NCI-H1092 (cell line): ENCODE measurements around the gene MTUS2.
"Not testable (repeated sequence)": the region's sequence is repeated elsewhere in the genome, so short reads cannot be mapped to it uniquely, and the experiment has no call there.

Experiments used
- DNase-seq: peaks from one replicate; lab custom pipeline; 2025; lab: John Stamatoyannopoulos, UW

The MTUS2 gene

DNA sequence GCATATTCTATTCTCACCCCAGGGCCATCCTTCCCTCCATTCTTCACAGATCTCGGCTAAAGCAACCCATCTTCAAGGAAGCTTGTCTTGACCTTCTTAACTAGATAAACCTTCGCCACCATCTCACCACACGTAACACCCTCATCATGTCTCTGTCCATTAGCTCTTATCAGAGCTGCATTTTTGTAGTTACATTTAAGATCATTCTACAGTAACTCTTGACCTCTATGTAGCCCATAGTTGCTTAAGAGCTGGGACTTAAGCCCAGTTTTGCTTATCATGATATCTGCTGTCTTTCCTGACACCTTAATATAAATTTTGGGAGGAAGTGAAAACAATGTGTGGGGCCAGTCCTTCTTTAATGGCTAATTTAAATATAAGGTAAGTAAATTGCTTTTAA is 345.1 kb downstream of the MTUS2 start:
- DNase-seq, result no peak

DNA sequence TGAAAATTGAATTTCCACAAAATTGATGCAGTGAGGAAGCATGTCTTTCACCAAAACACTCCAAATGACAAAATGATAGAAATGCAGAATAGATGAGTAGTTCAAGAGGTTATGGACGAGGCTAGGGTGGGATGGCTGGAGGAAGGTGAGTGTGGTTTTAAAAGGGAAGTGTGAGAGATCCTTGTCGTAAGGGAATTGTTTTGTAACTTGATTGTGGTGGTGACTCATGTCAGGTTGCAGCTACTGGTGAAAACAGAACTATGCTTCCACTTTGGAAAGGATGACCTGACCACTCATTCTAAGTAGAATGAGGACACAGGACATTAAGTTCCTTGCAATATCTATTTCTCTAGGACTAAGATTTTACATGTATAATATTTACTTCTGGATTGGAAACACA is 345.7 kb downstream of the MTUS2 start:
- no peak for DNase-seq

DNA sequence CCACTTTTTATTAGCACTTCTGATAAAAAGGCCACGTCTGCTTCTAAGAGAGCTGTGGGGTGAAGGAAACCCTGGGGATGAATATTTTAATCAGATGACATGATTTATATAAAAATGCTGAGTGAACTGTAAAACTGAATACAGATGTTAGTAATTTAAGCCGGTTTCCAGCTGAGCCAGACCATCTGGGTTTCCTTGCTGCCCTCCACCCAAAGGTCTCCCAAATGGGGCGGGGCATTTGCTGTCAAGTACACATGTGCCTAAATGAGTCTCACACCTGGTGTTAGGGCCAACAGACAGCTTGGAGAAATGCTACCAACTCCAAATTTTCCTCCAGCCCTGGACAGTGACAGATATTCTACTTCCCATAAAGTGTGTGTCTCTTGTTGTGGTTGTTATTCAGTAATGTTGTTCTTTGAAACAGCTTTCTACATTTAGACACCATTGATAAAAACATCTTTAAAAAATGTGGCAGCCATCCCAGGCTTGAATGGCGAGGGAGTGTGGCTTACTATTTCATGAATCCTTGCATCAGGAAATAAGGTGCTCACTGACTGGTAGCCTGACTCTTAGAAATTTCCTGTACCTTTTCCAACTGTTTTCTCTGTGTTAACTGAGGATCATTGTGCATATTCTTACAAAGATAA is 350.4 kb downstream of the MTUS2 start:
- DNase-seq, result no peak

DNA sequence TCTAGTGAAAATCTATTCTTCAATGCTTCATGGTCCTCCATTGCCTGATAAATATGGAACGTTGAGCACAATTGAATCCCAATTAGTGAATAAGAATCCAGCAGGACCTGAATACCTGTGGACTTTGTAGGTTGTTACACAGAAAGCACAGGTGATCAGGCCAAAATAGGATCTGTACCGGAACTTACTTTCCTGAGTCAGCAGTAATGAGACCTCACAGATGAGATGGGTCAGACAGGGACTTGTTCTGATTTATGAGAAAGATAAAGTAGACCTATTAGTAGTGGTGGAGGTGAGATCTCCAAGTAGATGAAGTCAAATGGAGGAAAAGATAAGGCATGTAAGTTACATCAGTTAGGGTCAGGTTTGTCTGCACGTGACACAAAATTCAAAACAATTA is 351.1 kb downstream of the MTUS2 start:
- no peak for DNase-seq

DNA sequence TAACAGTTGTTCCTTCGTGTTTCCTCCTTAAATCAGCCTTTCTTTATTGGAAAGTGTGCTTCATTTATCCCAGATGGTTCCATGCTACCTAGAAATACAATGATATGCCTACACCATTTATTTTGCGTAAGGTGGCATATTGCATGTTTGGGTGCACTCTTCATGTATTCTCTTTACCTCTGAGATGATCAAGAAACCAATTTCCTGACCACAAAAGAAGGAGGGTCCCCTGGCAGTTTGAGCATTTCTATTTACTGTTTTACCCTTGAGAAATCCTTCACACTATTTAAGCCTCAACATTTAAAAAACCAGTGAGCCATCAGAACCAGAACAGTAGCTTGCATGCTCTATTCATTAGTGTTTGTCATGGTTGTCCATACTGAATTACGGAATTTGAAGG is 354.0 kb downstream of the MTUS2 start:
- DNase-seq, result no peak

DNA sequence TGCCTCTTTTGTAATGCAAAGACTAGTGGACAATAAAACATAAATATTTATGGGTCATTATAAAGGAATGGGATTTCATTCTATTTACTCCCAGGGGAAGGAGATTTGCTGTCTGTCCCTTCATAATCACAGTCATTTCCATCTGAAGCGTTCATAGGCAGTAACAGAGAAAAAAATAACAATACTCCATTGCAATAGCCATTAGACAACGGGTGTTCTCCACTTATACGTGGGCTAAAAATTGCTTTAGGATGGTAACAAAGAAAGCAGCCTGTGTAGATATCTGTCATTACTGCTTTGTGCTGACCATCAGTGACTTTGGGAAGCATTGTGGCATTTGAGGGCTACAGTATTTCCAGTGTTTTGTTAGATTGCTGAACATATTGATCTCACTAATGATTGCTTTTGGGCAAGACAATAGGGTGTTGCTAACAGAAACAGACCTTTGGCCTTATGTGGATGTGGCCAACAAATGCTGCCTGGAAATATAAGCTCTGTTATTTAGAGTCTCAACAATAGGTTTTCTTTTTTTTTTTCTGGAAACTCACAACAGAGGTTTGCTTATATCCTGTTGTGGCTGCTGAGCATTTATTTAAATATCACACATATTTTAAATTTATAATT is 355.2 kb downstream of the MTUS2 start:
- no peak for DNase-seq

DNA sequence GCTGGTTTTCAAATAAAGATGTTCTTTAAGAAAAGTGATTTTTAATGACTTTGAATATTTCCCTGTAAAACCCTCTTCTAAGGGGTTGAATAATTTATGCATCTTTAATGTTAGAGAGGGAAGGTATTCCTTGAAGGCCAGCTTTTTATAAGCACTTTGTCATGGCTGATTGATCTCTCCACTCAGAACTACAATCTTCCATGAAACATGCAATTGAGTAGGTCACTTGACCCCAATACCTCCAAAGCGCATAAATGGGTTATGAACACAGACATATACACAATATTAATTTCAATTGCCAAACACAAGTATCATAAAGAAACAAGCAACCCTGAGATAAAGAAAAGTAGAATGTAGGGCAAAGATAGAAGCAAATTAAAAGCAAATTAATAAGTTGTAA is 359.9 kb downstream of the MTUS2 start:
- no peak for DNase-seq

DNA sequence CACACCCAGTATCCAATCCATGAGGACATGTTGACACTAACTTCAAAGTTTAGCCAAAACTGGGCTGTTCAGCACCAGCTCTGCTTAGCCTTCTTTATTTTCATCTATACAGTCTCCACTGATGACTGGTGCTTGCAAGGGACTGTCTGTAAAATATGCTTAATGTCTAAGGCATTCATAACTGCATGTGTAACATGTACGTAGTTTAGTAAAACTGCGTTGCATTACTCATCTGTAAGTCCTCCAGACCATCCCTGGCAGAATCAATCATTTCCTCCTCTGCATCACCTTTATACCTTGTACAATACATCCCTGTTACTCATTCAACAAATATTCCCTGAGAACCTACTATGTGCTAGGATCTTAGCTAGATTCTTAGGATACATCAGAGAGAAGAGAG is 362.1 kb downstream of the MTUS2 start:
- no peak for DNase-seq

DNA sequence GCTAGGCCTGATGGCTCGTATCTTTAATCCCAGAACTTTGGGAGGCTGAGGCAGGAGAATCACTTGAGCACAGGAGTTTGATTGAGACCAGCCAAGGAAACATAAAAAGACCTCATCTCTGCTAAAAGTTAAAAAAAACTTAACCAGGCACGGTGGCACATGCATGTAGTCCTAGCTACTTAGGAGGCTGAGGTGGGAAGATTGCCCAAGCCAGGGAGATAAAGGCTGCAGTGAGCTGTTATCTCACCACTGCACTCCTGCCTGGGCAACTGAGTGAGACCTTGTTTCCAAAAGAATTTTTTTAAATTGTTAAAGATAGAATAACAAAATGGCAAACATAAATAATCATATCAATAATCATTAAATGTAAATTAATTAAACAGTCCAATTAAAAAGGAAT is 365.8 kb downstream of the MTUS2 start:
- DNase-seq, result no peak

DNA sequence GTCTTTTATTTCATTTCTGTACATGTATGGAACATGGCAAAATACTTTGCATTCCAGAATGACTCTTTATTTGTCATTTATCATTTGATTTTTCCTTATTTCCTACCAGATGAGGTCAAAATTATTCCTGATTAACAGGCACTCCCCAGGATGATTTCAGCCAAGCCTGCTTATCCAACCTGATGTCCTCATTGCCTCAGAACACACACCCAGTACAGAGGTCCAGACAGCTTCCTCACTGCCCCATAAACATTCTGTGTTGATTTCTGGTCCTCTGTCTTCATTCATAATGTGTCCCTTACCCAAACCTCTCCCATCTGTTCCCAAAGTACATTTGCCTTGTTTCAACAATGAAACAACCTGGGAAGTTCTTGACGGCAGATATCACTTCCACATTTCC is 367.4 kb downstream of the MTUS2 start:
- no peak for DNase-seq

DNA sequence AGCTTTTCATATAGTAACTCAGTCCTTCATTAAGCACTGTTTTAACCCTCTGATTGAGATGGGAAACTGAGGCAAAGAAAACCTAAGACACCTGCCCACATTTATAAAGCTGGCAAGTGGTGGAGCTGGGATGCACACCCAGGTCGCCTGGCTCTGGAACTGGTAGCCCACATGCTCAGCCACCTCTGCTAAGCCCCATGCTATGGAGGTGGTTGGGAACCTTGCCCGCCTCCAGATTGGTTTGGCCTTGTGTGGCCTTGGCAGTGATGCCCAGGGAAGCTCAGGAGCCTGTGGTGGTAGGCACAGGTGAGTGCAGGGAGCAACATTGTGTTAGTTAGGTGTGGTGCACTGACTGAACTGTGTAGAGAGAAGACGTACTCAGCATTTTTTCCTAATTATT is 370.2 kb downstream of the MTUS2 start:
- DNase-seq, result no peak

DNA sequence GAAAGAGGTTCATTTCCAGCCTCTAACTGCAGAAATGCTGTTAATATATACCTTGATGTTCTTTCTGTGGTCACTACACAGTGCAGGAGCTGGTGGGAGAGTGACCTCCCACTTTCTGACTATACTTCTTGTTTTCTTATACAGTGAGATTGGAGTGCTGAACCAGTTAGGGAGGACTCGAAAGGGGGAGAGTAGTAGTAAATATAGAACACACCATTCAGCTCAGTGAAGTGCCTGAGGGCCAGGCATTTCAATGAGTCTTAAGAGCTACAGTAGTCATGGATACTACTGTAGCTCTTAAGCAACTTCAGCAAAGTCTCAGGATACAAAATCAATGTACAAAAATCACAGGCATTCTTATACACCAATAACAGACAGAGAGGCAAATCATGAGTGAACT is 372.9 kb downstream of the MTUS2 start:
- no peak for DNase-seq

DNA sequence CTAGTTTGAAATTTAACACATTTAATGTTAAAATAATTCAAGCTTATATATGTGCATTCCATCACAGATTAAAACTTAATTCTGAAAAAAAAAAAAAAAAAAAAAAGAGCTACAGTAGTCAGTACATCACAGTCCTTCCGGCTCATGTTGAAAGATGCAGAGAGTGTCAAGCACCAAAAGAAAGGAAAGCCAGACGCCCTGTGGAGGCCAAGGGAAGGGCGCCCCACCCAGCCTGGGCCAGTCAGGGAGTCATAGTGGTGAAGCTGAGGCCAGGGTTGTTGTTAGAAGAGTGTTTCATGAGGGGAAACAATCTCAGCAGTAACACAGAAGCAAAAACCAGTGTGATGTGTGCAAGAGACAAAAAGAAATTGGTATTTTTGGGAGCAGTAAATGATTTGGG is 375.3 kb downstream of the MTUS2 start:
- no peak for DNase-seq

DNA sequence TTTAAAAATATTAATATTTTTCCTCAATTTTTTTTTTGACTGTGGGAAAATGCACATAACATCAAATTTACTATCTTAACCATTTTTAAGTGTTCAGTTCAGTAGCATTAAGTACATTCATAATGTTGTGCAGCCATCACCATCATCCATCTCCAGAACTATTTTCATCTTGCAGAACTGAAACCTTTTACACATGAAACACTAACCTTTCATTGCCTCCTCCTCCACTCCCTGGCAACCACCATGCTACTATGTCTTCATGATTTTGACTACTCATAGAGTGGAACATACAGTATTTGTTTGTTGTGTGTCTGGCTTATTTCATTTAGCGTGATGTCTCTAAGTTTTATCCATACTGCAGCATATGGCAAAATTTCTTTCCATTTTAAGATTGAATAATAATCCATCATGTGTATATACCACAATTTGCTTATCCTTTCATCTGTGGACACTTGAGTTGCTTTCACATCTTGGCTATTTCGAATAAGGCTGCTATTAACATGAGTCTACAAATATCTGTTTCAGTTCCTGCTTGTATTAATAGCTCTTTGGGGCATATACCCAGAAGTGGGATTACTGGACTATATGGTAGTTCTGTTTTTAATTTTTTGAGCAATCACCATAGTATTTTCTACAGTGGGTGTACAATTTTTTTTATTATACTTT is 376.4 kb downstream of the MTUS2 start:
- DNase-seq, result no peak

DNA sequence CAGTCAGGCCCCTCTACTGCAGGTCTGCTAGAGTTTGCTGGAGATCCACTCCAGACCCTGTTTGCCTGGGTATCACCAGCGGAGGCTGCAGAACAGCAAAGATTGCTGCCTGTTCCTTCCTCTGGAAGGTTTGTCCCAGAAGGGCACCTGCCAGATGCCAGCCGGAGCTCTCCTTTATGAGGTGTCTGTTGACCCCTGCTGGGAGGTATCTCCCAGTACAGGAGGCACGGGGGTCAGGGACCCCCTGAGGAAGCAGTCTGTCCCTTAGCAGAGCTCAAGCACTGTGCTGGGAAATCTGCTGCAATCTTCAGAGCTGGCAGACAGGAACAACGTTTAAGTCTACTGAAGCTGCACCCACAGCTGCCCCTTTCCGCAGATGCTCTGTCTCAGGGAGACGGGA is 382.6 kb downstream of the MTUS2 start:
- DNase-seq, result not testable (repeated sequence)

DNA sequence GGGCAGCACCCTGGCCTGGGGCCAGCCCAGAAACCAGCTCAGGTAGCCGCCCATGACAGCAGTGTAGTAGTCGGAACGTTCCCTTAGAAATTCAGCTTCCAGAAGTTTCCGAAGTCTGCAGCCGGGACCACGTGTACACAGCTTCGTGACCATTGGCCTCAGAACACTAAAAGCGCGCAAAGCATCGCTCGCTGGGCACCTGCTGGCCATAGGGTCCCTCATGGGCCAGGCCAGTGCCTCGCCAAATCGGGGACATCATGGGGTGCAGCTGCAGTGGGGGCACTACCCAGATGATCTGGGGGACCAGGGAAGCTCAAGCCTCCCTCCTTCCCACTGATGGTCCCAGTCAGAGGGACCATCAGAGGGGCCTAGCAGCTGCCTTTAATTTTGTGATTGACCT is 384.5 kb downstream of the MTUS2 start:
- DNase-seq, result no peak

DNA sequence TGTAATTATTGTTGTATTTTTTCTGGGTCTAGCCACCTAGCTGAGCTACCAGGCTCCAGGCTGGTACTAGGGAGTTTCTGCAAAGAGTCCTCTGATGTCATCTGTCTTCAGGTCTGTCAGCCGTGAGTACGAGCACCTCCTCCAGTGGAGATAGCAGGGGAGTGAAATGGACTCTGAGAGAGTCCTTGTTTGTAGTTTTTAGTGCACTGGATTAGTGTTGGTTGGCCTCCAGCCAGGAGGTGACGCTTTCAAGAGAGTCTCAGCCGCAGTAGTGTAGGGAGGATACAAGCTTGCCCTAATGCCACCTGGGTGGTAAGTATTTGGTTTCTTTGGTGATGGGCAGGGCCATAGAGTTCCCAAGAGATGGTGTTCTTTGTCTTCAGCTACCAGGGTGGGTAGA is 390.5 kb downstream of the MTUS2 start:
- DNase-seq, result no peak

DNA sequence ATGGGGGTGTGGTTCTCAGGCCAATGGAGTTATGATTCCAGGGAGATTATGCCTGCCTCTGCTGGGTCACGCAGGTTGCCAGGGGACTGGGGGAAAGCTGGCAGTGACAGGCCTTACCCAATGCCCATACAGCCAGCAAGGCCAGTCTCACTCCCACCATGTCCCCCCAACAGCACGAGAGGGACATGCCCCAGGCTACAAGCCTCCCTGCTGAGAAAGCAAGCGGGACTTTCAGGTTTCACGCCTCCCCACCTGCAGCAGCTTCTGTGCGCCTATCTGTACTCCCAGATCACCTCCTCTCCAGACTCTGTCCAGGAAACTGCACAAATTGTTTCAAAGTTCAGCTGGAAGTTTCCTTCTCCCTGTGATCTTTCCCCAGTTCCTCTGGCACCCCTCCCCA is 391.0 kb downstream of the MTUS2 start:
- DNase-seq, result not testable (repeated sequence)

DNA sequence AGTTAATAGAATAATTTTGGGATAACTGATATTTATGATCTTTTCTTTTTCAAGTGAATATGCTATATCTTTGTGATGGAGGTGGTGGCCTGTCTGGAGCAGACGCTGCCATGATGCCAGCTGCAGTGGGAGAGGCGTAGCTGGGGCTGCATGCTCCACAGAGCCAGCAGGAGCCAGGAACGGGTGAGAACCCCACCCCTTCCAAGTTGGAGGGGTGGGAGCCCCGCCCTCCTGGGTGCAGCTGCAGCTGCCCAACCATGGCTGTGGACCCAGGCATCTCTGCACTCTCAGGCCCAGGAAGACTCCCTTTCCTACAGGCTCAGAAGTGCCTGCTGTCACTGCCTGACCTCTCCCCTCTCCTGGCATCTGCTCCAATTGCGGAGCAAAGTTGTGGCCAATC is 402.3 kb downstream of the MTUS2 start:
- DNase-seq, result no peak

DNA sequence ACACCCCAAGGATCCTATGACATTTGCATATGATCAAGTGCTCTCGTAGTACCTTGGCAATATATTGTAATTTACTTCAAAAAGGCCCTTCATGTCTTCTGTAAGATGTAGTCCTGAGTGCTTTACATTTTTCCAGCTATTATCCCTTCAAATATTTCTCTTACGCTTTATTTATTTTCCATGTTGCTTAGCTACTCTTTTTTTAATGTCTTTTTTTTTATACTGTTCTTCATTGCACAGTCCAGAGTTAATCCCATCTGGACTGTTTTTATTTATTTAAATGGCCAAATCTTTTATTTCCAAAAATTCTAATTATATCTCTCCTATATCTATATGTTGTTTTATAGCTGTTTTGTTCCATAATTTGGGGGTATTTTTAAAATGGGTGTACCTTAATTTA is 404.1 kb downstream of the MTUS2 start:
- no peak for DNase-seq

DNA sequence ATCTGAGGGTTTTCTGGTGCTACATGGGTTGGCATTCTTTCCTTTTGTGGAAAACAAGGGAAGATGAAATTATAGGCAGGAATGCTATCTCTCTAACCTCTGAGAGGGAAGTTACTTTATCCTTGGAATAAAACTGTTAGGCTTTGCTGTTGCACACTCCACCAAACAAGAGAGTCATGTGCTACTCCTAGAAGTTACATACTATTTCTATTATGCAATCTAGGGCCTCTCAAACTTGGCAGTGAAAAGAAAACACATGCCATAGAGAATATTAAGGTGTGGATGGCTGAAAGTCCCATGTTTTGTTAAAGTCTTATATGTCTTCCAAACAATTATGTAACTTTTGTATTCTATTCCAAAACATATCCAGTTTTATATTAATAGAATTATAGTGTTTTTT is 407.4 kb downstream of the MTUS2 start:
- DNase-seq, result no peak

DNA sequence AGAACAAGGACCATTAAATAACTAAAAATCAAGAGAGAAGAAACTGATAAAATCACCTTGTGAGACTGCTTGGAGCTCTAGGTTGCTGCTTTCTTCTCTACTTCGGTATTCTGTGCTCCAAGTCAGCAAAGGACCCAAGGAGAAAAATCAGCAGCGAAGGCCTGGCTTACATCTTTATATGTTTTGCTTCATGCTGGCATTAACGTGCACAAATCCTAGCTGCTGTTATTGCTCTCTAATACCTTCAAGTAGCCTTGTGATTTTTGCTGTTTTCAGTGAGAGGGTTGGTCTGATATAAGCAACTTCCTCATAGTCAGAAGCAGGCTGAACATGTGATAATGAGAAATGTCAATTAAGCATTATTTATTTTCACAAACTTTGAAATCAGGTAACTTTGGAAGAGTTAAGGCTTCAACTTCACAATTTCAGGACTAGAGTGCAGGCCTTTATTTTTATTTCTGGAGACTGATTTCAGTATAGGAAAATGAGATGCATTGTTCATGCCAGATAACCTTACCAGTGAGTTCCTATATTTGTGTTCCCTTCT is 410.2 kb downstream of the MTUS2 start:
- DNase-seq, result no peak
